Esophagus squamous epithelium (tissue), 5 donors: Measurements from ENCODE around the gene TSPAN6. TPM values are rescaled to one million over a fixed set of nuclear protein-coding genes. Genes with fewer than 3 reads are reported as not detected.

Experiments
- DNase-seq: peaks from one replicate; lab custom pipeline; 2025; lab: John Stamatoyannopoulos, UW
- H3K27ac ChIP-seq, 4 donors: fragments of 200-600 bp; sonication (generic); one replicate each; pipeline ENCODE4 v1.5.1; 2016 to 2019; ENCODE audit warnings: mild to moderate bottlenecking in 1 of 4
- H3K27me3 ChIP-seq, 4 donors: fragments of 200-600 bp; sonication (generic); 1 replicate in 3 of 4; 2 replicates in 1 of 4; pipeline versions ENCODE4 v1.5.1 to v1.6.0; 2017 to 2021; ENCODE audit warnings: antibody characterized with exemption in 1 of 4
- H3K36me3 ChIP-seq, 3 donors: fragments of 200-600 bp; sonication (generic); one replicate each; pipeline ENCODE4 v1.5.1; 2016 to 2019
- H3K4me1 ChIP-seq, 3 donors: fragments of 200-600 bp; sonication (generic); one replicate each; pipeline ENCODE4 v1.5.1; 2017 to 2019
- H3K4me3 ChIP-seq, 4 donors: fragments of 200-600 bp; sonication (generic); 1 replicate in 3 of 4; 2 replicates in 1 of 4; pipeline ENCODE4 v1.5.1; 2016 to 2019; ENCODE audit warnings: mild to moderate bottlenecking in 2 of 4, moderate library complexity in 1 of 4
- H3K9me3 ChIP-seq, 3 donors: fragments of 200-600 bp; sonication (generic); one replicate each; pipeline ENCODE4 v1.5.1; 2016 to 2019
- POLR2A ChIP-seq, 4 donors: fragments of 450-650 bp; IDR thresholded peaks; one replicate each; pipeline ENCODE4 v1.6.1; 2017; ENCODE audit warnings: antibody characterized with exemption in 4 of 4, mild to moderate bottlenecking in 4 of 4, moderate library complexity in 3 of 4
- WGBS, 2 donors: methylation state at CpG; one replicate each; pipeline ENCODE4 v1.1.5; 2018; 5-methylcytosine and 5-hydroxymethylcytosine counted together
- intact Hi-C: fragments of 100-400 bp; cut with DNase I; formaldehyde crosslinking; loops from one replicate; pipeline ENCODE4 v1.15.0; 2022
- total RNA-seq, 4 donors: library from RNA; depleted of rRNA; stranded (reverse); fragments of >200 nt; gene quantifications; one replicate each; pipeline ENCODE4 v1.1.0, GENCODE V29; 2016
- TF ChIP-seq, protein P1 (sequence below), 6 experiments: fragments of 450-650 bp in 4 of 6; fragments of 200-600 bp in 2 of 6; sonication (generic) in 2 of 6; IDR thresholded peaks; one replicate each; pipeline ENCODE4 v1.5.1; 2016 to 2019; ENCODE audit warnings: antibody characterized with exemption in 6 of 6, mild to moderate bottlenecking in 4 of 6, moderate library complexity in 4 of 6
- donor health status: DM: yes; HTN: yes; CAD: no.

TSPAN6 gene
- total RNA-seq, 4 donors from 2014 or later, result 27.1 to 72.1 (median 37.7) TPM

DNA sequence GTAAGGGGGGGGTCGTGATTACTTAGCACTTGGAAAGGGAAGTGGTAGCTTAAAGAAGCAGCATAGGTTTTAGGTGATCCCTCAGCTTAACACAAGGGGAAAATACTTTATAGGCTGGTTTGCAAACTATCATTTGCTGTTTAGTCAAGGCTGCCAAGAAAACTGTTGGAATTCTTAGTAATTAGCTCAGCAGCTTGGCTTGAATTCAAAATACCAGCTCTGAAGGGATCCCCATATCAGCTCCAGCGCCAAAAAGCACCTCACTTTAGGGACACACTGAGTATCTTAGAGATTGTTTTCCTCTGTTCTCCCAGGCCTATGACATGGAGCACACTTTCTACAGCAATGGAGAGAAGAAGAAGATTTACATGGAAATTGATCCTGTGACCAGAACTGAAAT, 43.0 kb downstream of the TSPAN6 start:
- intact Hi-C loops, result no loop called here
- no peak for DNase-seq
- Histone ChIP-seq H3K27me3 (no peaks in the 10 kb centered on the region), H3K27ac (no peak overlapping the region), H3K4me1 (peaks cover 0 to 6% (median 0%) of the 10 kb centered on the region in 3 donors), H3K4me3 (no peak overlapping the region), H3K36me3 (no peaks in the 10 kb centered on the region), H3K9me3 (no peaks in the 10 kb centered on the region)
- 11 to 17% methylated on average over 2 of the region's 2 CpGs for WGBS, 2 donors
- no peak for TF ChIP-seq POLR2A (IDR thresholded peaks at IDR 0.05)
- TF ChIP-seq, protein P1, sequence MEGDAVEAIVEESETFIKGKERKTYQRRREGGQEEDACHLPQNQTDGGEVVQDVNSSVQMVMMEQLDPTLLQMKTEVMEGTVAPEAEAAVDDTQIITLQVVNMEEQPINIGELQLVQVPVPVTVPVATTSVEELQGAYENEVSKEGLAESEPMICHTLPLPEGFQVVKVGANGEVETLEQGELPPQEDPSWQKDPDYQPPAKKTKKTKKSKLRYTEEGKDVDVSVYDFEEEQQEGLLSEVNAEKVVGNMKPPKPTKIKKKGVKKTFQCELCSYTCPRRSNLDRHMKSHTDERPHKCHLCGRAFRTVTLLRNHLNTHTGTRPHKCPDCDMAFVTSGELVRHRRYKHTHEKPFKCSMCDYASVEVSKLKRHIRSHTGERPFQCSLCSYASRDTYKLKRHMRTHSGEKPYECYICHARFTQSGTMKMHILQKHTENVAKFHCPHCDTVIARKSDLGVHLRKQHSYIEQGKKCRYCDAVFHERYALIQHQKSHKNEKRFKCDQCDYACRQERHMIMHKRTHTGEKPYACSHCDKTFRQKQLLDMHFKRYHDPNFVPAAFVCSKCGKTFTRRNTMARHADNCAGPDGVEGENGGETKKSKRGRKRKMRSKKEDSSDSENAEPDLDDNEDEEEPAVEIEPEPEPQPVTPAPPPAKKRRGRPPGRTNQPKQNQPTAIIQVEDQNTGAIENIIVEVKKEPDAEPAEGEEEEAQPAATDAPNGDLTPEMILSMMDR (IDR thresholded peaks at IDR 0.05), result no peak

DNA sequence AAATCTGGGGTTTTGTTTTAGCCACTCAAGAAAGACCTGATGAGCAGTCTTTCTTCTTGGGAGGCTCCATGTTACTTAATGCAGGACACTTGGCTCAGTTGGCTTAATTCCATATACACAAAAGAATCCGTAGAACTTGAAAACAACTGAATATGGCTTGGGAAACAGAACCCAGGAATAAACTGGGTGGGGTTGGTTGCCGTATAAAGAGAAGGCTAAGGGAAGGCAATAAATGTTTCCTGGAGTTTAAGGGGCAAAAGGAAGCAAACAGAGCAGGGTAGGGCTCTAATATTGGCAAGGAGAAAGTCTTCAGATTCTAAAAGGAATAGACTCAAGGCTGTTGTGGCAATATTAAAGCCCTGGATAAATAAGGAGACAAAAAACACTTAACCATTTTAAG, 43.5 kb downstream of the TSPAN6 start:
- Histone ChIP-seq H3K27me3 (no peaks in the 10 kb centered on the region), H3K4me1 (peaks cover 0 to 6% (median 0%) of the 10 kb centered on the region in 3 donors), H3K9me3 (no peaks in the 10 kb centered on the region), H3K36me3 (no peaks in the 10 kb centered on the region), H3K4me3 (no peak overlapping the region), H3K27ac (no peak overlapping the region)
- no peak for TF ChIP-seq POLR2A (IDR thresholded peaks at IDR 0.05)
- TF ChIP-seq, protein P1 (IDR thresholded peaks at IDR 0.05), result no peak
- DNase-seq, result no peak
- WGBS, 2 donors, result 25 to 32% methylated on average over 1 to 2 of the region's 2 CpGs
- intact Hi-C loops, result no loop called here

DNA sequence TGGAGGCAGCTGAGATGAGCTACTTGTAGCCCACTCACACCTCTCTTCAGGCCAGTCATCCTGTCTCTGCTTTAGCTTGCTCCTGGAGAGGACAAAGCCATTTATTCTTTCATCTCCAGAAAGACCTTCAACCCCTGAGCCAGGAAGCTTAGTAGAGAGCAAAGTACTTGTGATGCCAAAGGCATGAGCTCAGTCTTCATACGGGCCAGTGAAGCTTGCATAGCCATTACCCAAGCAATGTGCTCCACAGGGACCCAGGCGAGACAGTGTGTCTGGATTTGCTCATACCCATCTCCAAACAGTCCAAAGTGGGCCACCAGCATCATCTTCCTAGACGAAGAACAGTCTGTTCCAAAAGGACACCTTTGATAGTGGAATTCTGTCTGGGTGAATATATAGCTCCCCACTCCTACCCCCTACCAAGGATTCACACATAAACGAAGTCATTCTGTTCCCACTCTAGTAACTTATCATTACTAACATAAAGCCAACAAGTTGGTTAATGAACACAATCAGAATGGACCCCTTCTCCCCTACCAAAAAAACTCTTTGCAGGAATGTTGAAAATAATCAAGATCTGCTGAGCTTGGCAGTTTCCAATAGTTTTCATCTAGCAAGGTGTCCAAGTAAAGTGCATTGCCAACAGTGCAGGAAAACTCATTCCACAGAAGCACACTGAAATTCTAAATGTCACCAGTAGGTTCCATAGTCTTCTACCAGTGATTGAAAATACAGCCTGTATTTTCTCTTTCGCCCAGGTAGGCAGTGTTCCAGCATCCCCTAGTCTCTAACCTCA, 45.2 kb downstream of the TSPAN6 start:
- Histone ChIP-seq H3K27me3 (no peaks in the 10 kb centered on the region), H3K9me3 (no peaks in the 10 kb centered on the region), H3K4me3 (no peak overlapping the region), H3K36me3 (no peaks in the 10 kb centered on the region), H3K4me1 (peaks cover 0 to 6% (median 0%) of the 10 kb centered on the region in 3 donors), H3K27ac (no peak overlapping the region)
- no peak for DNase-seq
- no peak for TF ChIP-seq POLR2A (IDR thresholded peaks at IDR 0.05)
- intact Hi-C loops, result no loop called here
- WGBS, 2 donors, result 61 to 71% methylated on average over 3 to 4 of the region's 5 CpGs

DNA sequence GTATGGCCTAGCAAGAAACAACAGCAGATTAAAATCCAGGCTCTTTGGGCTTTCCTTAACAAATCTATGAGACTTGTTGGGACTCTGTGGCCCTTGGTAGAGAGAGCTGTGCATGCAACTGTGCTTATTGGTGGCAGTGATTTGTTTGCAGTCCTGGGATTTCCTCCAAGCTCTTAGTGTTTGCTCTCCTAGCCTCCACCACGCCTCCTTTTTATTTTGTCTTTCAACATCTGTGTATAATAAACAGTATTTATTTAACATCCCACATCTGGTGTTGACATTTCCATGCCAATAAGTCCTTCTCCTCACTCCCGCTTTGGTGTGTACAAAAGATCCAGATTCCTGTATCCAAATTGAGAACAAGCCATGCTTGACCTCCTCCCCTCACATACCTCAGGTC, 48.7 kb downstream of the TSPAN6 start:
- intact Hi-C loops, result no loop called here

DNA sequence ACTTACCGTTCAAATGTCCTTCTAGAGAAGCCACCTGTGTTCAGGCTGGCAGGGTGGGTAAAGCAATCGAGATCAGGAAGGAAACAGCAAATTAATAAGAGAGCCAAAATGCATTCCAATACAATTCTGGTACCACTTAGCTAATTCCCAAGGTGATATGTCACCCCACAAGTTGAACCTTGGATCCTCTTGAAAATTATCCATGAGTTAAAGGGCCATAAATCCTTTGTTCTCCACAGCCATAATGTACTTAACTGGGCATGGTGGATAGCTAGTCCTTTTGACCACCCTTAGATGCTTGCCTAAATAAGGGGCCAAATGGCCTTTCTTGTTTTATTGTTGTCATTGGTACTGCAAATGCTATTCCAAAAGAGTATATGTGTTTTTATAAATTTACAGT, 49.9 kb downstream of the TSPAN6 start:
- Histone ChIP-seq H3K27ac (no peak overlapping the region), H3K4me1 (no peaks in the 10 kb centered on the region), H3K27me3 (no peaks in the 10 kb centered on the region), H3K9me3 (no peaks in the 10 kb centered on the region), H3K36me3 (no peaks in the 10 kb centered on the region), H3K4me3 (no peak overlapping the region)
- TF ChIP-seq POLR2A (IDR thresholded peaks at IDR 0.05), result no peak
- TF ChIP-seq, protein P1 (IDR thresholded peaks at IDR 0.05), result no peak
- no peak for DNase-seq
- WGBS, 2 donors, result 50 to 59% methylated on average over 2 of the region's 2 CpGs
- intact Hi-C loops, result no loop called here

More for the DNA sequence above, 48.7 kb downstream of the TSPAN6 start:
- no peaks in the 10 kb centered on the region for H3K9me3 ChIP-seq
- no peaks in the 10 kb centered on the region for H3K4me1 ChIP-seq
- WGBS, 2 donors, result 27 to 53% methylated on average over 2 of the region's 2 CpGs
- no peak for DNase-seq
- no peaks in the 10 kb centered on the region for H3K36me3 ChIP-seq
- no peaks in the 10 kb centered on the region for H3K27me3 ChIP-seq
- TF ChIP-seq POLR2A (IDR thresholded peaks at IDR 0.05), result no peak
- TF ChIP-seq, protein P1 (IDR thresholded peaks at IDR 0.05), result no peak
- no peak overlapping the region for H3K4me3 ChIP-seq
- H3K27ac ChIP-seq, result no peak overlapping the region
